Measurements from ENCODE around the gene MTFMT.

MTFMT gene

DNA sequence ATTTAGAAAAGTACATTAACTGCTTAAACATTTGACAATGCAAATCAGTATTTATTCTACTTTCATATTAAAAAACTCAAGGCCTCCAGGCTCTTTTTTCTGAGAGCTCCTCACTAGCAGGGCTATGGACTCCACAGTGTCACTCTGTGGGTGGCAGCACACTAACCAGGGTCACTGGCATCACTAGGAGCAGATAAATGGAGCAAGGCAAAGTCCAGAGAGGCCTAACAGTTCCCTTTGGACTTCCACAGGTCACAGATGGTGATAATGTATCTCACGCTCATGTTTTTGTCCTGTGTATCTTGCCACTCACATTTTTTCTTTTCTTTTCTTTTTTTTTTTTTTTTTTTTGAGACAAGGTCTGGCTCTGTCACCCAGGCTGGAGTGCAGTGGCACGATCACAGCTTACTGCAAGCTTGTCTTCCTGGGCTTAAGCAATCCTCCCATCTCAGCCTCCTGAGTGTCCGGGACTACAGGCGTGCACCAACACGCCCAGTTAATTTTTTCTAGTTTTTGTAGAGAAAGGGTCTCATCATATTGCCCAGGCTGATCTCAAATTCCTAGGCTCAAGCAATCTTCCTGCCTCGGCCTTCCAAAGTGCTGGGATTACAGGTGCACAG lies 47.5 kb downstream of the MTFMT start:
- no peak for DNase-seq

DNA sequence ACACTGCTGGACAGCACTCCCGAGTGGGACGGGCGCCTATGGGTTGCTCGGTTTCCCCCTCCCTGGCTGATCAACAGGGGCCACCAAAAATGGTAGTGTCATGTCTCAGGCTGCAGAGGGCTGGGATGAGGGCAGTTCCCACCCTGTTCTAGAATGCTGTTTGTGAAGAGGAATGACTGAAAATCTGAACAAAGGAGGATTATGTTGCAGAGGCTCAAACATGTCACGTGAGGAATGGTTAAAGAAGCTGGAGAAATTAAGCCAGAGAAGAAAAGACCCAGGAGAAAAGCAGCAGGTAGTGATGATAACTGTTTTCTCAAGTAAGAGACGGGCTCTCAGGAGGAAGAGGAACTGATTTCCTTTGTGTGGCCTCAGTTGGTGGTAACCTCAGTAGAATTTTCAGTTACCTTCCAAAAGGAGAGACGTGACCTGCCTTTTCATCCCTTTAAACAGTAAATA lies 50.2 kb downstream of the MTFMT start:
- no peak for DNase-seq

DNA sequence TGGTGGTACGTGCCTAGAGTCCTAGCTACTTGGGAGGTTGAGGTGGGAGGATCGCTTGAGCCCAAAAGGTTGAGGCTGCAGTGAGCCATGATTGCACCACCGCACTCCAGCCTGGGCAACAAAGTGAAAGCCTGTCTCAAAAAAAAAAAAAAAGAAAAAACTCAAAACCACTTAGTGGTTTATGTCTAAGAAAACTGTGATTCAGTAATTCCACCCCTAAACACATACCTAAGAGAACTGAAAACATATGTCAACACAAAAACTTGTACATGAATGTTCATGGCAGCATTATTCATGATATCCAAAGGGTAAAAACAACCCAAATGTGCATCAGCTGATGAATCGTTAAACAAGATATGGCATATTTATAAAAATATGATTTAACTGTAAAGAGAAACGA lies 54.0 kb downstream of the MTFMT start:
- no peak for DNase-seq

DNA sequence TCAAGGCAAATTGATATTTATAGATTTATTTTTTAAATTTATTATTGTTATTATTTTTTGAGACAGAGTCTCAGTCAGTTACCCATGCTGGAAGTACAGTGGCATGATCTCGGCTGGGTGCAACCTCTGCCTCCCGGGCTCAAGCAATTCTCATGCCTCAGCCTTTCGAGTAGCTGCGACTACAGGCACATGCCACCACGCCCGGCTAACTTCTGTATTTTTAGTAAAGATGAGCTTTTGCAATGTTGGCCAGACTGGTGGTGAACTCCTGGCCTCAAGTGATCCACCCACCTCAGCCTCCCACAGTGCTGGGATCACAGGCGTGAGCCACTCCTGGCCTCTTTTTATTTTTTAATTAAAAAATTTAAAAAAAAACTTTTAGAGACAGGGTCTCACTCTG lies 58.7 kb downstream of the MTFMT start:
- DNase-seq = no peak

DNA sequence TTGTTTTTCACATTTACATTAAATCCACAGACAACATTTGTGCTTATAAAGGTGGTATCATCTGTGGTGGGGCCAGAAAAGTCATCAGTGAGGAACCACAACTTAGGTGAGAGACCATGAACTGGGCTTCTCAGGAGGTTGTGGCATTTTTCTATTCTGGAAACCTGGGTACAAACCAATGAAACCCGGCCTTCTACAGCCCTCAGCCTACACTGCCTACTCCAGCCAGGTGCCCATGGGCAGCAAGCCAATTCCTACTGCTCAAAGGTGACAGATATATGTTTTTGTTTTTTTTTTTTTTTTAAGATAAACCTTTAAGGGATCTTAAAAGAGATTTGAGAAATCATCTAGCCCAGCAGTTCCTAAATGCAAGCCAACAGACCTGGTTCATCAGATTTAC lies 60.0 kb downstream of the MTFMT start:
- no peak for DNase-seq

DNA sequence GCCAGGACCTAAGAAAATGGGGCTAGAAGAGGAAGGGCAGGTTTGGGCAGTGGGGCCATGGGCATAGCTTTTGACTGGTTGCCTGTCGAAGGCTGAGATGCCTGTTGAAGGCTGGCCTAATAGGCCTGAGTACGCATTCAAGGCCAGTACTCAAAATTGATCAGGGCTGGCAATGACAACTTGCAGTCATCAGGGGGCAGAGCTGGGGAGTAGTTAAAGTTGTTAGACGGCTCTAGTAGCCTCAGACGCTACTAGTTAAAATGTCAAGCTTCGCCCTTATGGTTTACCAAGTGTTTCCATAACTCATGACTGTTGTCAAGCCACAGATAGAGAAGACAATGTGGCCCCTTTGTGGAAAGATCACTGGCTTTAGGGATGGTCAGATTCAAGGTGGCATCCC lies 68.4 kb downstream of the MTFMT start:
- DNase-seq = no peak

DNA sequence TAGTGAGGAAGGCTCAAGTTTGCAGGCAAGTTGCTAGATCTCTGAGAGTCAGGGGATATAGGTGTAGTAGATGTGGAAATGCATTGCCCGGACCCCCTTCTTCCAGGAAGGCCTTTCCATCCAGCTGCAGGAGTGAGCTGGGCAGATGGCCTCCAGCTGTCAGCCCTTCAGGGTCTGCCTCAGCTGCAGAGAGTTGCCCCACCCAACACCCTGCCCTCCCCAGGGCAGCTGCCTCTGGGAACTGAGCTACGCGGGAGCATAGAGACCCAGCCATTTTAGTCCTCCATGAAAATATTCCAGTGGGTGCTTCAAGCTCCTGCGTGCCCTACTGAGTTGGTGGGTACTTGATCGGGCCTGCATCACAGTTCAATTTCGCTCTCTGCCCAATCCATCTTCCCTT lies 69.3 kb downstream of the MTFMT start:
- DNase-seq = no peak

DNA sequence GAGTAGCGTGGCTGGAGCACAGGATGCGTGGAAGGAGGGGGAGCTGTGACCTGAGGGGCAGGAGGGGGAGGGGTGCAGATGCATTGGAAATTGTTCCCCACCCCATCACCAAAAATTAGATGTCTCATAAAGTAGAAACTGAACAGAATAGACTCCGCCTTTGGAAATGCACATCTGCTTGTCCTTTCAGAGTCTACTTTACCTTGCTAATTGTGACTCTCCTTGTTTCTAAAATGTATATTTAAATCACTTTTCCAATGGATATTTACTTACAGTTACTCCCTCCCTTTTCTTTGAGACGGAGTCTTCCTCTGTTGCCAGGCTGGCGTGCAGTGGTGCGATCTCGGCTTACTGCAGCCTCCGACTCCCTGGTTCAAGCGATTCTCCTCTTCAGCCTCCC lies 70.3 kb downstream of the MTFMT start:
- DNase-seq = no peak

DNA sequence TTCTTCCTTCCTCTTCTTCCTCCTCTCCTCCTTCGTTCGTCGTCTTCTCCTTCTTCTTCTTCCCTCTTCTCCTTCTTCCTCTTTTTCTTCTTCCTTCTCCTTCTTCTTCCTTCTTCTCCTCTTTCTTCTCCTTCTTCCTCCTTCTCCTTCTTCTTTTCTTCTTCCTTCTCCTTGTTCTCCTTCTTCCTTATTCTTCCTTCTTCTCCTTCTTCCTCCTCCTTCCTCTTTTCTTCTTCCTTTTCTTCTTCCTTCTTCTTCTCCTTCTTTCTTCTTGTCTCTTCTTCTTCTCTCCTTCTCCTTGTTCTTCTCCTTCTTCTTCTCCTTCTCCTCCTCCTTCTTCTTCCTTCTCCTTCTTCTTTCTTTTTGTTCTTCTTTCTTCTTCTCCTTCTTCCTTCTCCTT lies 75.0 kb downstream of the MTFMT start:
- DNase-seq = no peak

DNA sequence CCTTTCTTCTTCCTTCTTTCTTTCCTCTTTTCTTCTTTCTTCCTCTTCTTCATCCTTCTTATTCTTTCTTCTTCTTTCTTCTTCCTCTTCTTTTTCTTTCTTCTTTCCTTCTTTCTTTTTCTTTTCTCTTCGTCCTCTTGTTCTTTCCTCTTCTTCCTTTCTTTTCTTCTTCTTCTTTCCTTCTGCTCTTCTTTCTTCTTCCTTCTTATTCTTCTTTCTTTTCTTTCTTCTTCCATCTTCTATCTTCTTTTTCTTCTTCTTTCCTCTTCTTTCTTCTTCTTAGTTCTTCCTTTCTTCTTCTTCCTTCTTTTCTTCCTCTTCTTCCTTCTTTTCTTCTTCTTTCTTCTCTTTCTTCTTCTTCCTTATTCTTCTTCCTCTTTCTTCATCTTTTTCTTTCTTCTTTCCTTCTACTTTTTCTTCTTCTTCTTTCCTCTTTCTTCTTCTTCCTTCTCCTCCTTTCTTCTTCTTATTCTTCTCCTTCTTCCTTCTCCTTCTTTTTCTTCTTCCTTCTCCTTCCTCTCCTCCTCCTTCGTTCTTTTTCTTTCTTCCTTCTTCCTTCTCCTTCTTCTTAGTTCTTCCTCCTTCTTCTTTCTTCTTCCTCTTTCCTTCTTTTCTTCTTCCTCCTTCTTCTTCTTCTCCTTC lies 77.5 kb downstream of the MTFMT start:
- DNase-seq = no peak
